Neural cell (in vitro differentiated cells): ENCODE measurements around the gene APMAP. TPM values are rescaled to one million over a fixed set of nuclear protein-coding genes. Genes with fewer than 3 reads are reported as not detected.

ENCODE experiments used
- H2AFZ ChIP-seq: fragments of 200-600, 300-800 bp; sonication (generic), shearing (Covaris generic); 2 replicates; pipeline ENCODE4 v1.6.0; 2014; ENCODE audit warnings: low read depth, mild to moderate bottlenecking, antibody characterized with exemption, low read length, moderate library complexity
- H3F3A ChIP-seq: fragments of 200-600 bp; shearing (Covaris generic); 2 replicates; pipeline ENCODE4 v1.6.1; 2016; ENCODE audit warnings: mild to moderate bottlenecking, moderate library complexity, mixed read lengths, antibody characterized with exemption, low read length; ENCODE audit not compliant: insufficient read depth, poor library complexity, severe bottlenecking
- H3K27ac ChIP-seq: fragments of 200-600, 300-800 bp; sonication (generic), shearing (Covaris generic); 2 replicates; pipeline ENCODE4 v1.5.1; 2014; ENCODE audit warnings: mild to moderate bottlenecking, low read length, moderate library complexity
- H3K27me3 ChIP-seq: fragments of 300-800, 200-600 bp; sonication (generic), shearing (Covaris generic); 2 replicates; pipeline ENCODE4 v1.6.0; 2014; ENCODE audit warnings: mild to moderate bottlenecking, low read depth, low read length, moderate library complexity; ENCODE audit not compliant: insufficient read depth
- H3K36me3 ChIP-seq: fragments of 300-800, 200-600 bp; sonication (generic), shearing (Covaris generic); 2 replicates; pipeline ENCODE4 v1.5.1; 2014; ENCODE audit warnings: mild to moderate bottlenecking, antibody characterized with exemption, low read length, moderate library complexity; ENCODE audit not compliant: insufficient read depth
- H3K4me2 ChIP-seq: fragments of 300-800, 200-600 bp; sonication (generic), shearing (Covaris generic); 2 replicates; pipeline ENCODE4 v1.6.0; 2014; ENCODE audit warnings: mild to moderate bottlenecking, low read length
- H3K4me3 ChIP-seq: fragments of 300-800, 200-600 bp; sonication (generic), shearing (Covaris generic); 2 replicates; pipeline ENCODE4 v1.5.1; 2014; ENCODE audit warnings: mild to moderate bottlenecking, low read length, moderate library complexity
- H3K79me2 ChIP-seq: fragments of 200-600 bp; shearing (Covaris generic); replicated peaks from 2 replicates; pipeline ENCODE4 v1.6.0; 2014; ENCODE audit warnings: mild to moderate bottlenecking, low read length, moderate library complexity; ENCODE audit not compliant: insufficient read depth
- H3K9ac ChIP-seq: fragments of 300-800, 200-600 bp; sonication (generic), shearing (Covaris generic); 2 replicates; pipeline ENCODE4 v1.6.1; 2016; ENCODE audit warnings: mild to moderate bottlenecking, low read length, mixed read lengths
- H3K9me2 ChIP-seq: fragments of 200-600 bp; shearing (Covaris generic); 2 replicates; pipeline ENCODE4 v1.6.1; 2016; ENCODE audit warnings: mild to moderate bottlenecking, low read length, mixed read lengths; ENCODE audit not compliant: insufficient read depth
- H3K9me3 ChIP-seq: fragments of 200-600, 300-800 bp; sonication (generic), shearing (Covaris generic); 2 replicates; pipeline ENCODE4 v1.6.1; 2016; ENCODE audit warnings: mild to moderate bottlenecking, mixed run types, low read length, moderate library complexity, mixed read lengths
- H4K20me1 ChIP-seq: fragments of 200-600 bp; shearing (Covaris generic); 2 replicates; pipeline ENCODE4 v1.6.1; 2016; ENCODE audit warnings: mild to moderate bottlenecking, mixed run types; ENCODE audit not compliant: insufficient read depth
- CTCF ChIP-seq: fragments of 450-650 bp; IDR thresholded peaks from 2 replicates; pipeline ENCODE4 v1.5.1; 2014; ENCODE audit warnings: antibody characterized with exemption, mild to moderate bottlenecking, moderate library complexity; ENCODE audit not compliant: poor library complexity, severe bottlenecking
- EP300 ChIP-seq: fragments of 450-650 bp; conservative IDR thresholded peaks from 2 replicates; pipeline ENCODE4 v1.6.1; 2014; ENCODE audit warnings: antibody characterized with exemption, mild to moderate bottlenecking, moderate library complexity; ENCODE audit not compliant: poor library complexity, severe bottlenecking
- EZH2 ChIP-seq: fragments of 200-600, 300-800 bp; shearing (Covaris generic), sonication (generic); IDR thresholded peaks from 2 replicates; pipeline ENCODE4 v1.6.1; 2014; ENCODE audit warnings: antibody characterized with exemption, low read length, borderline replicate concordance, mild to moderate bottlenecking; ENCODE audit not compliant: insufficient read depth, poor library complexity, severe bottlenecking
- MXI1 ChIP-seq: fragments of 450-650 bp; conservative IDR thresholded peaks from 2 replicates; pipeline ENCODE4 v1.6.1; 2014; ENCODE audit warnings: antibody characterized with exemption, mild to moderate bottlenecking; ENCODE audit not compliant: poor library complexity, severe bottlenecking
- POLR2AphosphoS5 ChIP-seq: IDR thresholded peaks from 2 replicates; pipeline ENCODE4 v1.6.1; 2012
- RAD21 ChIP-seq: fragments of 450-650 bp; conservative IDR thresholded peaks from 2 replicates; pipeline ENCODE4 v1.6.1; 2014; ENCODE audit warnings: antibody characterized with exemption, mild to moderate bottlenecking, moderate library complexity
- REST ChIP-seq: IDR thresholded peaks from 2 replicates; pipeline ENCODE4 v1.6.1; 2012; ENCODE audit warnings: borderline replicate concordance
- SMC3 ChIP-seq: fragments of 450-650 bp; conservative IDR thresholded peaks from 2 replicates; pipeline ENCODE4 v1.6.1; 2014; ENCODE audit warnings: antibody characterized with exemption, mild to moderate bottlenecking, moderate library complexity; ENCODE audit not compliant: poor library complexity
- TAF1 ChIP-seq: IDR thresholded peaks from 2 replicates; pipeline ENCODE4 v1.6.1; 2012; ENCODE audit warnings: low read depth
- polyA plus RNA-seq: library from polyadenylated mRNA; depleted of rRNA; stranded (reverse); fragments of >200 nt; gene quantifications from 2 replicates; pipeline ENCODE4 v1.2.3, GENCODE V29; 2014

Gene APMAP
- polyA plus RNA-seq, 1 donor from 2014 or later, result 140 TPM

- Histone ChIP-seq H2AFZ (no peak overlapping the region), H3F3A (no peaks in the 10 kb centered on the region), H3K36me3 (peaks cover 21% of the 10 kb centered on the region), H3K79me2 (no peaks in the 10 kb centered on the region), H3K4me2 (no peak overlapping the region), H4K20me1 (no peaks in the 10 kb centered on the region), H3K9ac (no peak overlapping the region), H3K27ac (no peak overlapping the region), H3K9me2 (no peaks in the 10 kb centered on the region), H3K9me3 (peaks cover 12% of the 10 kb centered on the region), H3K27me3 (no peaks in the 10 kb centered on the region), H3K4me3 (no peak overlapping the region)
- TF ChIP-seq SMC3 (no peak), EP300 (no peak), REST (no peak), EZH2 (no peak)
These were observed 14.8 kb downstream of the APMAP start for GRCh38 chr20:24977797-24978196.

- Histone ChIP-seq H3K9ac (no peak overlapping the region), H3K36me3 (peaks cover 21% of the 10 kb centered on the region), H3K9me2 (no peaks in the 10 kb centered on the region), H3K4me2 (no peak overlapping the region), H2AFZ (no peak overlapping the region), H3K79me2 (no peaks in the 10 kb centered on the region), H3F3A (no peaks in the 10 kb centered on the region), H3K27ac (no peak overlapping the region), H4K20me1 (no peaks in the 10 kb centered on the region), H3K4me3 (no peak overlapping the region), H3K9me3 (peaks cover 12% of the 10 kb centered on the region), H3K27me3 (no peaks in the 10 kb centered on the region)
- TF ChIP-seq CTCF (no peak), RAD21 (no peak), POLR2AphosphoS5 (no peak), SMC3 (no peak), EZH2 (no peak), REST (no peak), TAF1 (no peak), EP300 (no peak), MXI1 (no peak)
These were observed 15.2 kb downstream of the APMAP start for GRCh38 chr20:24977336-24977735.
